K562 (cell line): Measurements from ENCODE around the gene IFI30. TPM values are rescaled to one million over a fixed set of nuclear protein-coding genes. Genes with fewer than 3 reads are reported as not detected.

Source experiments
- ATAC-seq: fragments of 200-7000 bp; cut with Tn5 transposase; 3 replicates; pipeline ENCODE4 v1.9.1; 2020; ENCODE audit warnings: moderate library complexity
- Bru-seq: library from RNA; stranded (reverse); fragments of 400-500 nt; gene quantifications from one replicate; lab custom pipeline; 2021; lab: Mats Ljungman, UMichigan
- BruChase-seq, 2 experiments: library from RNA; stranded (reverse); fragments of 400-500 nt; gene quantifications; one replicate each; lab custom pipeline; 2021; lab: Mats Ljungman, UMichigan
- BruUV-seq: library from RNA; stranded (reverse); fragments of 400-500 nt; replicated peaks from 2 replicates; lab custom pipeline; 2021; lab: Mats Ljungman, UMichigan
- CTCF ChIA-PET: fragments of 300-600 bp; formaldehyde crosslinking; extraction: SDS; loops from one replicate; lab custom pipeline; 2021; ENCODE audit warnings: low intra/inter-chr PET ratio; lab: Yijun Ruan, JAX
- POLR2A ChIA-PET: fragments of 300-600, 350-650 bp; sonication (Branson Sonifier 250); formaldehyde crosslinking; extraction: SDS; loops from one replicate; lab custom pipeline; 2021; ENCODE audit warnings: antibody characterized with exemption, inconsistent platforms; lab: Yijun Ruan, JAX
- DNase-seq, 4 experiments: peaks; one replicate each; pipeline versions ENCODE4 v3.0.0 to v3.0.0-alpha.2; 2011 to 2018; ENCODE audit warnings: low spot score in 3 of 4, mixed read lengths in 3 of 4; ENCODE audit errors: extremely low read depth in 1 of 4
- FAIRE-seq: peaks from 2 replicates; lab custom pipeline; 2011; peaks lifted over from hg19 to GRCh38; lab: Jason Lieb, UNC
- H2AFZ ChIP-seq: 2 replicates; pipeline ENCODE4 v1.6.0; 2011; ENCODE audit warnings: low read depth, low read length, control low read depth, inconsistent platforms
- H3K27ac ChIP-seq: fragments of 200-600 bp; 3 replicates; pipeline ENCODE4 v1.8.0; 2011; ENCODE audit warnings: low read depth, mild to moderate bottlenecking, control low read depth, inconsistent platforms, low read length, moderate library complexity, mixed read lengths; ENCODE audit errors: extremely low read depth
- H3K27me3 ChIP-seq, 2 experiments: fragments of 300-600 bp in 1 of 2; 2 replicates in 1 of 2; 3 replicates in 1 of 2; pipeline versions ENCODE4 v1.6.0 to v1.8.0; 2011; ENCODE audit warnings: inconsistent platforms in 2 of 2, low read length in 2 of 2, mild to moderate bottlenecking in 1 of 2, mixed read lengths in 1 of 2, moderate library complexity in 1 of 2; ENCODE audit not compliant: control insufficient read depth in 2 of 2, insufficient read depth in 2 of 2
- H3K36me3 ChIP-seq: fragments of 300-600 bp; 3 replicates; pipeline ENCODE4 v1.8.0; 2011; ENCODE audit warnings: mild to moderate bottlenecking, low read length, inconsistent platforms; ENCODE audit not compliant: control insufficient read depth, insufficient read depth
- H3K4me1 ChIP-seq, 2 experiments: fragments of 200-600 bp in 1 of 2; replicated peaks in 1 of 2; 2 replicates in 1 of 2; 3 replicates in 1 of 2; pipeline versions ENCODE4 v1.5.1 to v1.8.0; 2011; ENCODE audit warnings: inconsistent platforms in 2 of 2, low read length in 2 of 2, mild to moderate bottlenecking in 1 of 2, mixed read lengths in 1 of 2, moderate library complexity in 1 of 2; ENCODE audit not compliant: control insufficient read depth in 2 of 2, insufficient read depth in 2 of 2
- H3K4me2 ChIP-seq: 2 replicates; pipeline ENCODE4 v1.6.1; 2011; ENCODE audit warnings: low read length, control low read depth, inconsistent platforms, mixed read lengths; ENCODE audit not compliant: insufficient read depth
- H3K4me3 ChIP-seq: fragments of 200-600 bp; sonication (generic), shearing (Covaris generic); 2 replicates; pipeline ENCODE4 v1.5.1; 2016; ENCODE audit warnings: control low read depth, inconsistent platforms
- H3K79me2 ChIP-seq: fragments of 200-600 bp; 3 replicates; pipeline ENCODE4 v1.8.0; 2011; ENCODE audit warnings: low read length, inconsistent platforms; ENCODE audit not compliant: control insufficient read depth, insufficient read depth
- H3K9ac ChIP-seq, 2 experiments: 2 replicates each; pipeline versions ENCODE4 v1.6.0 to v1.6.1; 2011; ENCODE audit warnings: low read depth in 2 of 2, low read length in 2 of 2, control low read depth in 1 of 2, inconsistent platforms in 1 of 2, mild to moderate bottlenecking in 1 of 2, mixed read lengths in 1 of 2; ENCODE audit not compliant: insufficient read depth in 1 of 2
- H3K9me1 ChIP-seq: one replicate; pipeline ENCODE4 v1.6.0; 2011; ENCODE audit warnings: inconsistent platforms, mild to moderate bottlenecking, low read length, moderate library complexity; ENCODE audit not compliant: control insufficient read depth, insufficient read depth
- H3K9me3 ChIP-seq: replicated peaks from 2 replicates; pipeline ENCODE4 v1.5.1; 2011; ENCODE audit warnings: low read depth, low read length, inconsistent platforms; ENCODE audit not compliant: control insufficient read depth, insufficient read depth
- H4K20me1 ChIP-seq: replicated peaks from 2 replicates; pipeline ENCODE4 v1.6.1; 2011; ENCODE audit warnings: low read length, inconsistent platforms, mixed read lengths; ENCODE audit not compliant: control insufficient read depth, insufficient read depth
- CREB5 ChIP-seq: fragments of 250-450 bp; sonication (Bioruptor Pico); IDR thresholded peaks from 2 replicates; pipeline ENCODE4 v1.5.0; 2020; ENCODE audit warnings: mild to moderate bottlenecking
- CREM ChIP-seq: IDR thresholded peaks from 2 replicates; pipeline ENCODE4 v1.6.1; 2014; ENCODE audit warnings: antibody characterized with exemption, low read depth
- FOXM1 ChIP-seq, 2 experiments: fragments of 450-650 bp in 1 of 2; sonication (generic) in 1 of 2; formaldehyde crosslinking in 1 of 2; IDR thresholded peaks; 2 replicates each; pipeline versions ENCODE4 v1.6.1 to v1.9.0; 2017 to 2022; ENCODE audit warnings: low read depth in 2 of 2, mild to moderate bottlenecking in 2 of 2, missing genetic modification reagents in 1 of 2, moderate library complexity in 1 of 2
- GATAD2A ChIP-seq: fragments of 450-650 bp; IDR thresholded peaks from 2 replicates; pipeline ENCODE4 v1.6.1; 2017
- HDAC1 ChIP-seq, 2 experiments: fragments of 450-650 bp; IDR thresholded peaks; 2 replicates each; pipeline ENCODE4 v1.6.1; 2016 to 2017; ENCODE audit warnings: inconsistent platforms in 1 of 2, mild to moderate bottlenecking in 1 of 2, moderate library complexity in 1 of 2
- NCOR1 ChIP-seq: fragments of 450-650 bp; IDR thresholded peaks from 2 replicates; pipeline ENCODE4 v1.6.1; 2016; ENCODE audit warnings: mild to moderate bottlenecking, moderate library complexity
- NR3C1 ChIP-seq: sonication (generic); formaldehyde crosslinking; IDR thresholded peaks from 2 replicates; pipeline ENCODE4 v1.8.1; 2022; ENCODE audit warnings: missing genetic modification reagents
- SMARCE1 ChIP-seq: fragments of 450-650 bp; IDR thresholded peaks from 2 replicates; pipeline ENCODE4 v1.7.1; 2016; ENCODE audit warnings: mild to moderate bottlenecking
- SREBF2 ChIP-seq: sonication (generic); formaldehyde crosslinking; IDR thresholded peaks from 2 replicates; pipeline ENCODE4 v1.4.0; 2020; ENCODE audit warnings: mild to moderate bottlenecking, missing genetic modification reagents
- ZNF134 ChIP-seq: fragments of 250-450 bp; sonication (Bioruptor Pico); conservative IDR thresholded peaks from 2 replicates; pipeline ENCODE4 v1.4.0; 2020
- ZNF217 ChIP-seq: sonication (generic); formaldehyde crosslinking; IDR thresholded peaks from 2 replicates; pipeline ENCODE4 v1.8.0; 2022; ENCODE audit warnings: mild to moderate bottlenecking, missing genetic modification reagents
- WGBS: fragments of 100-300 bp; shearing (Covaris generic); methylation state at CpG from one replicate; pipeline ENCODE4 v1.1.6; 2016; ENCODE audit warnings: low coverage, mixed read lengths; ENCODE audit not compliant: insufficient coverage; ENCODE audit errors: missing lambda C conversion rate; 5-methylcytosine and 5-hydroxymethylcytosine counted together
- in situ Hi-C: fragments of 300-500 bp; cut with MboI; formaldehyde crosslinking; loops from 4 replicates; pipeline ENCODE4 v1.15.0; 2018; ENCODE audit warnings: inconsistent platforms, mixed read lengths
- intact Hi-C: fragments of 100-400 bp; cut with micrococcal nuclease; formaldehyde crosslinking; loops from 2 replicates; pipeline ENCODE4 v1.14.2; 2022
- long read RNA-seq, 3 experiments: library from polyadenylated mRNA in 2 of 3; library from RNA in 1 of 3; unstranded in 2 of 3; stranded (forward) in 1 of 3; transcript quantifications; one replicate each; pipeline ENCODE4 v2.0.0, GENCODE V29; 2019 to 2022
- polyA minus RNA-seq, 3 experiments: library from RNA; depleted of rRNA, polyadenylated mRNA; stranded (reverse); fragments of >200 nt; gene quantifications; 2 replicates each; pipeline ENCODE4 v1.2.3, GENCODE V29; 2011
- polyA plus RNA-seq, 8 experiments: library from polyadenylated mRNA; depleted of rRNA in 4 of 8; stranded (reverse) in 5 of 8; unstranded in 3 of 8; fragments of >200 nt; fragmentation: Nextera tagmentation in 2 of 8; fragmentation: Illumina TruSeq in 1 of 8; extraction: Ambion mirVana in 2 of 8; extraction: Trizol in 1 of 8; gene quantifications; 2 replicates each; pipeline versions ENCODE4 v1.2.1 to v1.2.3, GENCODE V29; 2011 to 2014; ENCODE audit warnings: inconsistent platforms in 1 of 8, missing spikeins in 1 of 8
- total RNA-seq, 7 experiments: library from RNA; depleted of rRNA in 6 of 7; stranded (reverse); fragments of >200 nt in 6 of 7; fragmentation: Illumina TruSeq in 2 of 7; extraction: Trizol in 2 of 7; gene quantifications; 2 replicates each; pipeline versions ENCODE4 v1.2.1 to v1.2.3, GENCODE V29; 2011 to 2021; ENCODE audit warnings: low replicate concordance in 1 of 7
- TF ChIP-seq, protein P1 (sequence below): fragments of 250-450 bp; sonication (Bioruptor Pico); IDR thresholded peaks from 2 replicates; pipeline ENCODE4 v1.8.0; 2021; ENCODE audit warnings: mild to moderate bottlenecking, moderate library complexity

The IFI30 gene
- total RNA-seq (2011; cell fraction: chromatin; rRNA removed; ENCODE audit: low replicate concordance) = 38.5 and 88.6 TPM in 2 replicates
- total RNA-seq (2011; cell fraction: nucleolus; rRNA removed) = 187 and 195 TPM in 2 replicates
- 104 and 132 TPM in 2 replicates for total RNA-seq (2011; cell fraction: nucleoplasm; rRNA removed)
- total RNA-seq (2014; rRNA removed) (109 and 168 TPM in 2 replicates), total RNA-seq (2014; rRNA removed; fragmentation: Illumina TruSeq; extraction: Trizol) (56.6 and 63.7 TPM in 2 replicates), total RNA-seq (2015; rRNA removed; fragmentation: Illumina TruSeq; extraction: Trizol) (74.3 and 78.9 TPM in 2 replicates), total RNA-seq (2021) (103 and 119 TPM in 2 replicates), polyA plus RNA-seq (2011; rRNA removed) (68.3 and 111 TPM in 2 replicates), polyA plus RNA-seq (2014; fragmentation: Illumina TruSeq; extraction: Trizol) (108 and 148 TPM in 2 replicates), polyA plus RNA-seq (2014; fragmentation: Nextera tagmentation; extraction: Ambion mirVana) (100 to 1,000 TPM; 343 to 430 TPM), polyA plus RNA-seq (2014; rRNA removed) (129 and 166 TPM in 2 replicates), polyA minus RNA-seq (2011; rRNA and poly(A)+ RNA removed) (52.6 and 94.8 TPM in 2 replicates), Bru-seq, nascent RNA (percentile 30 among the genes with signal in this experiment), BruChase-seq, experiment 1, labeled RNA remaining after a 2-hour chase (percentile 26 among the genes with signal in this experiment), BruChase-seq, experiment 2, labeled RNA remaining after a 6-hour chase (percentile 24 among the genes with signal in this experiment)
- 119 and 287 TPM in 2 replicates for polyA plus RNA-seq (2011; cell fraction: cytosol; rRNA removed)
- polyA plus RNA-seq (2011; cell fraction: nucleus; rRNA removed) = 39.3 and 70.8 TPM in 2 replicates
- polyA plus RNA-seq (2012) = 58.1 and 113 TPM in 2 replicates
- polyA minus RNA-seq (2011; cell fraction: cytosol; rRNA and poly(A)+ RNA removed) = 53.2 and 63.4 TPM in 2 replicates
- polyA minus RNA-seq (2011; cell fraction: nucleus; rRNA and poly(A)+ RNA removed) = 10.0 and 11.3 TPM in 2 replicates
- long read RNA-seq, experiment 1, transcript IFI30-201 (7 exons, 1,134 nt) = major isoform, 158 of 159 reads
- long read RNA-seq, experiment 1, partial matches to known transcripts = 0 of 159 reads
- long read RNA-seq, experiment 1, other reads (novel, unspliced or antisense) = 1 of 159 reads
- long read RNA-seq, experiment 2, transcript IFI30-201 (7 exons, 1,134 nt) = major isoform, 130 of 142 reads
- long read RNA-seq, experiment 2, partial matches to known transcripts = 12 of 142 reads
- long read RNA-seq, experiment 2, other reads (novel, unspliced or antisense) = 0 of 142 reads
- long read RNA-seq, experiment 3, transcript IFI30-201 (7 exons, 1,134 nt) = major isoform, 148 of 150 reads
- long read RNA-seq, experiment 3, partial matches to known transcripts = 2 of 150 reads
- long read RNA-seq, experiment 3, other reads (novel, unspliced or antisense) = 0 of 150 reads

- WGBS = 2% methylated on average over 35 of the region's 47 CpGs
- H3K4me2 ChIP-seq = peak within 1 kb of the TSS; percentile 88
- H3K9ac ChIP-seq = peak within 1 kb of the TSS; percentile 60 to 97
- no peaks in the 10 kb centered on the region for H4K20me1 ChIP-seq
- CTCF ChIA-PET = no interaction called here
- peaks cover 49% of the 10 kb centered on the region; the same call in 2 of the 3 replicates for H3K36me3 ChIP-seq
- H2AFZ ChIP-seq = peak within 1 kb of the TSS; percentile 88
- no peaks in the 10 kb centered on the region for H3K9me3 ChIP-seq
- intact Hi-C loops = no loop called here
- TSS peak; percentile 72 for BruUV-seq
- peak; percentile 85 to 96 (median 92) for DNase-seq
- in situ Hi-C loops = no loop called here
- peak within 1 kb of the TSS; percentile 51 for H3K4me3 ChIP-seq
- peak; percentile 90 for ATAC-seq
- peaks cover 15% of the 10 kb centered on the region for H3K79me2 ChIP-seq
- H3K9me1 ChIP-seq = no peaks in the 10 kb centered on the region
- peak; percentile 77 for FAIRE-seq
- POLR2A ChIA-PET = interaction anchor here (0.6 to 1.2 kb wide), 8 partner anchors 9 to 145 kb away, joined by 3 to 6 read pairs (median 4); partner anchors contain the start of gene RAB3A
- peaks cover 14 to 36% of the 10 kb centered on the region in 2 experiments for H3K4me1 ChIP-seq
- H3K27me3 ChIP-seq = no peaks in the 10 kb centered on the region
- peak within 1 kb of the TSS; percentile 56 for H3K27ac ChIP-seq
- no peak for TF ChIP-seq ZNF217
- peak in 1 of 2 experiments; percentile 63; a peak in 1 of 4 replicates for TF ChIP-seq HDAC1 (IDR thresholded peaks at IDR 0.05)
- TF ChIP-seq ZNF134 (CRISPR knock-in tag) = no peak
- no peak for TF ChIP-seq SMARCE1
- no peak for TF ChIP-seq FOXM1 (IDR thresholded peaks at IDR 0.05; ENCODE audit: low read depth)
- TF ChIP-seq FOXM1 (CRISPR knock-in tag; IDR thresholded peaks at IDR 0.05; ENCODE audit: low read depth) = 0 out of 2 replicates have a peak, but pooled peaks have one; percentile 35
- no peak for TF ChIP-seq CREB5 (CRISPR knock-in tag)
- TF ChIP-seq CREM = peak; percentile 47; the same call in 1 of the 2 replicates
- no peak for TF ChIP-seq SREBF2 (CRISPR knock-in tag)
- TF ChIP-seq, protein P1, sequence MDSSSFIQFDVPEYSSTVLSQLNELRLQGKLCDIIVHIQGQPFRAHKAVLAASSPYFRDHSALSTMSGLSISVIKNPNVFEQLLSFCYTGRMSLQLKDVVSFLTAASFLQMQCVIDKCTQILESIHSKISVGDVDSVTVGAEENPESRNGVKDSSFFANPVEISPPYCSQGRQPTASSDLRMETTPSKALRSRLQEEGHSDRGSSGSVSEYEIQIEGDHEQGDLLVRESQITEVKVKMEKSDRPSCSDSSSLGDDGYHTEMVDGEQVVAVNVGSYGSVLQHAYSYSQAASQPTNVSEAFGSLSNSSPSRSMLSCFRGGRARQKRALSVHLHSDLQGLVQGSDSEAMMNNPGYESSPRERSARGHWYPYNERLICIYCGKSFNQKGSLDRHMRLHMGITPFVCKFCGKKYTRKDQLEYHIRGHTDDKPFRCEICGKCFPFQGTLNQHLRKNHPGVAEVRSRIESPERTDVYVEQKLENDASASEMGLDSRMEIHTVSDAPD (CRISPR knock-in tag) = no peak
- no peak for TF ChIP-seq NR3C1 (CRISPR knock-in tag)
- TF ChIP-seq NCOR1 = no peak
- TF ChIP-seq GATAD2A = no peak
Observed at GRCh38 chr19:18173572-18174288, at the start of gene IFI30. IFI30 (plus strand) TSS chr19:18173813; CDS start chr19:18173842, 29 bp downstream.
